Aorta (tissue), 5 donors: ENCODE results near the gene DTNB. TPM values are rescaled to one million over a fixed set of nuclear protein-coding genes. Genes with fewer than 3 reads are reported as not detected.

Experiments
- ATAC-seq: fragments of 200-7000 bp; cut with Tn5 transposase; one replicate; pipeline ENCODE4 v1.9.1; 2022; ENCODE audit warnings: moderate library complexity; ENCODE audit not compliant: low FRiP score
- DNase-seq, 2 donors: peaks; one replicate each; pipeline ENCODE4 v3.0.0-alpha.2; 2020
- H3K27ac ChIP-seq, 2 donors: one replicate each; pipeline ENCODE4 v1.5.1; 2013; ENCODE audit warnings: low read length in 2 of 2, mild to moderate bottlenecking in 2 of 2, moderate library complexity in 2 of 2, control low read depth in 1 of 2, inconsistent platforms in 1 of 2, low read depth in 1 of 2
- H3K27me3 ChIP-seq, 2 donors: one replicate each; pipeline ENCODE4 v1.6.1; 2013; ENCODE audit warnings: control low read depth in 1 of 2, low read length in 1 of 2, mild to moderate bottlenecking in 1 of 2, moderate library complexity in 1 of 2; ENCODE audit not compliant: insufficient read depth in 2 of 2, control insufficient read depth in 1 of 2
- H3K36me3 ChIP-seq, 2 donors: one replicate each; pipeline ENCODE4 v1.6.1; 2013; ENCODE audit warnings: control low read depth in 1 of 2, low read length in 1 of 2, mild to moderate bottlenecking in 1 of 2; ENCODE audit not compliant: insufficient read depth in 2 of 2, control insufficient read depth in 1 of 2
- H3K4me1 ChIP-seq, 2 donors: one replicate each; pipeline ENCODE4 v1.6.1; 2013; ENCODE audit warnings: low read length in 2 of 2, control low read depth in 1 of 2, mild to moderate bottlenecking in 1 of 2, moderate library complexity in 1 of 2; ENCODE audit not compliant: insufficient read depth in 2 of 2, control insufficient read depth in 1 of 2
- H3K4me3 ChIP-seq, 2 donors: one replicate each; pipeline ENCODE4 v1.5.1; 2013; ENCODE audit warnings: low read length in 2 of 2, control low read depth in 1 of 2, mild to moderate bottlenecking in 1 of 2
- H3K9me3 ChIP-seq: one replicate; pipeline ENCODE4 v1.6.1; 2013; ENCODE audit warnings: mild to moderate bottlenecking, low read length; ENCODE audit not compliant: control insufficient read depth
- WGBS, 2 donors: extraction: QIAGEN DNeasy Blood & Tissue Kit; methylation state at CpG; one replicate each; pipeline ENCODE4 v1.1.7; 2013; 5-methylcytosine and 5-hydroxymethylcytosine counted together
- intact Hi-C, 2 donors: fragments of 100-400 bp; cut with DNase I; formaldehyde crosslinking; loops; one replicate each; pipeline versions ENCODE4 v1.14.2 to v1.15.0; 2022
- polyA plus RNA-seq, 2 donors: library from polyadenylated mRNA; stranded (reverse); fragments of 200-250 nt; gene quantifications; one replicate each; pipeline ENCODE4 v1.2.3, GENCODE V29; 2013
- total RNA-seq, 2 donors: library from RNA; stranded (reverse); fragmentation: NEBNext Ultra II Directional; extraction: Animal tissue kit (Norgen Biotek cat#: 25700); gene quantifications; one replicate each; pipeline ENCODE4 v1.2.1, GENCODE V29; 2021
- donor health status: healthy with polysubstance abuse.
- donor health status: Bipolar disorder and iron deficiency.
- donor health status: DM: no; HTN: no; CAD: no.
- donor health status: DM: no; HTN: no; CAD: no.
- donor health status: DM: yes; HTN: yes; CAD: no.

The DTNB gene
- total and polyA plus RNA-seq, 4 donors, result 14.7 to 33.7 (median 17.1) TPM

- Histone ChIP-seq H3K27ac (no peak overlapping the region), H3K36me3 (no peaks in the 10 kb centered on the region), H3K9me3 (no peaks in the 10 kb centered on the region), H3K4me1 (no peaks in the 10 kb centered on the region), H3K4me3 (no peak overlapping the region), H3K27me3 (no peaks in the 10 kb centered on the region)
- intact Hi-C loops, result loop anchor here in 1 of 2 donors (2.0 to 10.0 kb wide), 3 partner anchors 35 to 147 kb away; no protein-coding TSS in a partner anchor
- ATAC-seq (no peak), DNase-seq (peak; percentile 47 to 61)
- WGBS, 2 donors, result 95 to 97% methylated on average over 22 of the region's 22 CpGs
Observed at GRCh38 chr2:25377822-25378421, 295.5 kb downstream of the DTNB start.

- DNase-seq (peak; percentile 93 to 94), ATAC-seq (peak; percentile 93)
- Histone ChIP-seq H3K36me3 (no peaks in the 10 kb centered on the region), H3K4me3 (no peak overlapping the region), H3K27ac (no peak overlapping the region), H3K4me1 (no peaks in the 10 kb centered on the region), H3K9me3 (no peaks in the 10 kb centered on the region), H3K27me3 (no peaks in the 10 kb centered on the region)
- WGBS, 2 donors, result 19 to 20% methylated on average over 52 of the region's 52 CpGs
- intact Hi-C loops, result loop anchor here (1.0 to 10.0 kb wide), 4 partner anchors 15 to 148 kb away; no protein-coding TSS in a partner anchor
Observed at GRCh38 chr2:25376750-25377621, 296.4 kb downstream of the DTNB start.

GRCh38 chr2:25375989-25376545 lies 297.3 kb downstream of the DTNB start:
- no peak overlapping the region for H3K27ac ChIP-seq
- H3K27me3 ChIP-seq, result no peaks in the 10 kb centered on the region
- no peaks in the 10 kb centered on the region for H3K9me3 ChIP-seq
- H3K4me3 ChIP-seq, result no peak overlapping the region
- intact Hi-C loops, result loop anchor here (1.0 to 10.0 kb wide), 4 partner anchors 14 to 149 kb away; no protein-coding TSS in a partner anchor
- ATAC-seq (no peak), DNase-seq (peak; percentile 28 to 61)
- no peaks in the 10 kb centered on the region for H3K36me3 ChIP-seq
- H3K4me1 ChIP-seq, result no peaks in the 10 kb centered on the region
- 75 to 77% methylated on average over 16 of the region's 16 CpGs for WGBS, 2 donors

- Histone ChIP-seq H3K9me3 (no peaks in the 10 kb centered on the region), H3K4me3 (no peak overlapping the region), H3K27me3 (no peaks in the 10 kb centered on the region), H3K36me3 (no peaks in the 10 kb centered on the region), H3K27ac (no peak overlapping the region), H3K4me1 (no peaks in the 10 kb centered on the region)
- 91 to 92% methylated on average over 17 of the region's 17 CpGs for WGBS, 2 donors
- ATAC-seq (no peak), DNase-seq (peak in 1 of 2 donors; percentile 61)
- intact Hi-C loops, result loop anchor here in 1 of 2 donors (5.0 to 10.0 kb wide), 2 partner anchors 98 to 149 kb away; no protein-coding TSS in a partner anchor
Observed at GRCh38 chr2:25375371-25375988, 297.9 kb downstream of the DTNB start.

- WGBS, 2 donors, result 94 to 96% methylated on average over 5 of the region's 5 CpGs
- no peak overlapping the region for H3K27ac ChIP-seq
- ATAC-seq (no peak), DNase-seq (peak in 1 of 2 donors; percentile 30)
- H3K9me3 ChIP-seq, result no peaks in the 10 kb centered on the region
- intact Hi-C loops, result loop anchor here in 1 of 2 donors (5.0 to 10.0 kb wide), 2 partner anchors 98 to 150 kb away; no protein-coding TSS in a partner anchor
- H3K4me1 ChIP-seq, result no peaks in the 10 kb centered on the region
- H3K36me3 ChIP-seq, result no peaks in the 10 kb centered on the region
- H3K27me3 ChIP-seq, result no peaks in the 10 kb centered on the region
- no peak overlapping the region for H3K4me3 ChIP-seq
Observed at GRCh38 chr2:25374827-25375226, 298.6 kb downstream of the DTNB start.

- Histone ChIP-seq H3K4me1 (no peaks in the 10 kb centered on the region), H3K36me3 (no peaks in the 10 kb centered on the region), H3K9me3 (no peaks in the 10 kb centered on the region), H3K27ac (no peak overlapping the region), H3K4me3 (no peak overlapping the region), H3K27me3 (no peaks in the 10 kb centered on the region)
- ATAC-seq, result no peak
- DNase-seq, result peak in 1 of 2 donors; percentile 41
- WGBS, 2 donors, result 98% methylated on average over 4 of the region's 4 CpGs
- intact Hi-C loops, result loop anchor here in 1 of 2 donors (10.0 kb wide), 1 partner anchor 150 kb away; no protein-coding TSS in a partner anchor
Observed at GRCh38 chr2:25374411-25374810, 299.0 kb downstream of the DTNB start.

- Histone ChIP-seq H3K36me3 (no peaks in the 10 kb centered on the region), H3K9me3 (no peaks in the 10 kb centered on the region), H3K27ac (no peak overlapping the region), H3K27me3 (no peaks in the 10 kb centered on the region), H3K4me3 (no peak overlapping the region), H3K4me1 (no peaks in the 10 kb centered on the region)
- ATAC-seq (no peak), DNase-seq (peak in 1 of 2 donors; percentile 54)
- intact Hi-C loops, result loop anchor here in 1 of 2 donors (10.0 kb wide), 1 partner anchor 151 kb away; no protein-coding TSS in a partner anchor
- WGBS, 2 donors, result 86 to 95% methylated on average over 19 to 20 of the region's 20 CpGs
Observed at GRCh38 chr2:25373269-25373981, 300.0 kb downstream of the DTNB start.
